Measurements from ENCODE around the gene METTL1.
"Not testable (repeated sequence)": the region's sequence is repeated elsewhere in the genome, so short reads cannot be mapped to it uniquely, and the experiment has no call there.

The METTL1 gene

GRCh38 chr12:57724003-57724935 lies 47.6 kb downstream of the METTL1 start:
- DNase-seq (ENCODE audit: low read depth), result no peak

GRCh38 chr12:57723630-57723962 lies 48.3 kb downstream of the METTL1 start:
- no peak for DNase-seq (ENCODE audit: low read depth)

- no peak for DNase-seq (ENCODE audit: low read depth)
Measured at GRCh38 chr12:57722716-57723629, 48.9 kb downstream of the METTL1 start.

GRCh38 chr12:57721846-57722608 lies 49.9 kb downstream of the METTL1 start:
- not testable (repeated sequence) for DNase-seq (ENCODE audit: low read depth)

- DNase-seq (ENCODE audit: low read depth), result no peak
Measured at GRCh38 chr12:57720606-57721595, 51.0 kb downstream of the METTL1 start.

GRCh38 chr12:57719777-57720605 lies 51.9 kb downstream of the METTL1 start:
- DNase-seq (ENCODE audit: low read depth), result no peak

- DNase-seq (ENCODE audit: low read depth), result no peak
Measured at GRCh38 chr12:57718641-57719528, 53.0 kb downstream of the METTL1 start.
